Loucy (cell line): ENCODE results near the gene TUBB3.

ENCODE experiments used
- CTCF ChIP-seq: fragments of 200-600 bp; sonication (generic); conservative IDR thresholded peaks from 2 replicates; pipeline ENCODE4 v1.5.1; 2014; ENCODE audit warnings: mild to moderate bottlenecking, antibody characterized with exemption, low read length
- EZH2phosphoT487 ChIP-seq: fragments of 200-600 bp; IDR thresholded peaks from 2 replicates; pipeline ENCODE4 v1.6.1; 2018; ENCODE audit warnings: antibody characterized with exemption, mild to moderate bottlenecking, moderate library complexity, borderline replicate concordance

- TF ChIP-seq CTCF (no peak), EZH2phosphoT487 (no peak)
Observed at GRCh38 chr16:89936508-89936907, 13.4 kb downstream of the TUBB3 start.
